Thyroid gland (tissue), 4 donors: ENCODE measurements around the gene FAR1. TPM values are rescaled to one million over a fixed set of nuclear protein-coding genes. Genes with fewer than 3 reads are reported as not detected.

Experiments used
- DNase-seq, 2 donors: peaks; one replicate each; pipeline ENCODE4 v3.0.0-alpha.2; 2019
- H3K27ac ChIP-seq, 3 donors: fragments of 200-600 bp; sonication (generic); 1 replicate in 2 of 3; 2 replicates in 1 of 3; pipeline ENCODE4 v1.5.1; 2016 to 2019; ENCODE audit warnings: mild to moderate bottlenecking in 1 of 3, moderate library complexity in 1 of 3
- H3K27me3 ChIP-seq: fragments of 200-600 bp; sonication (generic); one replicate; pipeline ENCODE4 v1.5.1; 2019
- H3K36me3 ChIP-seq, 2 donors: fragments of 200-600 bp; sonication (generic); one replicate each; pipeline ENCODE4 v1.5.1; 2016 to 2019
- H3K4me1 ChIP-seq, 2 donors: fragments of 200-600 bp; sonication (generic); one replicate each; pipeline ENCODE4 v1.5.1; 2017 to 2019
- H3K4me3 ChIP-seq, 3 donors: fragments of 200-600 bp; sonication (generic); replicated peaks in 1 of 3; 1 replicate in 2 of 3; 2 replicates in 1 of 3; pipeline ENCODE4 v1.5.1; 2016; ENCODE audit warnings: mild to moderate bottlenecking in 1 of 3
- H3K9me3 ChIP-seq: fragments of 200-600 bp; sonication (generic); one replicate; pipeline ENCODE4 v1.5.1; 2017
- POLR2A ChIP-seq, 2 donors: fragments of 450-650 bp; IDR thresholded peaks; one replicate each; pipeline ENCODE4 v1.6.1; 2017; ENCODE audit warnings: antibody characterized with exemption in 2 of 2, mild to moderate bottlenecking in 2 of 2, moderate library complexity in 1 of 2
- WGBS, 2 donors: methylation state at CpG; one replicate each; pipeline ENCODE4 v1.1.5; 2017; 5-methylcytosine and 5-hydroxymethylcytosine counted together
- intact Hi-C: fragments of 100-400 bp; cut with DNase I; formaldehyde crosslinking; loops from one replicate; pipeline ENCODE4 v1.15.1; 2023
- total RNA-seq, 4 donors: library from RNA; depleted of rRNA; stranded (reverse); fragments of >200 nt; gene quantifications; one replicate each; pipeline ENCODE4 v1.2.3, GENCODE V29; 2016
- TF ChIP-seq, protein P1 (sequence below), 6 experiments: fragments of 200-600 bp in 3 of 6; fragments of 450-650 bp in 3 of 6; sonication (generic) in 3 of 6; IDR thresholded peaks; one replicate each; pipeline ENCODE4 v1.5.1; 2016 to 2019; ENCODE audit warnings: antibody characterized with exemption in 6 of 6, mild to moderate bottlenecking in 2 of 6, inconsistent platforms in 1 of 6, moderate library complexity in 1 of 6

FAR1 gene
- total RNA-seq, 4 donors from 2014 or later: 43.8 to 76.0 (median 48.9) TPM

DNA sequence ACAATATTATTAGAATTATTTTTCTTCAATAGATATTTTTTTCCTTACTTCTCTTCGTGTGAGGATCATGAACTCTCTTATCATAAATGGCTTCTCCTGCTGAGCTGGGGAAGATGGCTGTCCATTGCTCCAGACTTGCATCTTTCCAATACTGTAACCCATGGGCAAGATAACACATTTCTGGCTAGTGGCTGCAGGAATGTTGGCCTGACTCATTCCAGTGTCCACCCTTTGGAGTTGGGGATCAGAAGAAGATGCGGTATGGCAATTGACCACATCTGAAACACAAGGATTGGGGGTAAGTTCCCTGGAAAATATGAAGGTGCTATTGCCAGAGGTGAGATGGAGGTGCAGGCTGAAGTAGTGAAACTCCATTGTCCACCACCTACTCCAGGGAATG, 92.8 kb downstream of the FAR1 start:
- TF ChIP-seq, protein P1, sequence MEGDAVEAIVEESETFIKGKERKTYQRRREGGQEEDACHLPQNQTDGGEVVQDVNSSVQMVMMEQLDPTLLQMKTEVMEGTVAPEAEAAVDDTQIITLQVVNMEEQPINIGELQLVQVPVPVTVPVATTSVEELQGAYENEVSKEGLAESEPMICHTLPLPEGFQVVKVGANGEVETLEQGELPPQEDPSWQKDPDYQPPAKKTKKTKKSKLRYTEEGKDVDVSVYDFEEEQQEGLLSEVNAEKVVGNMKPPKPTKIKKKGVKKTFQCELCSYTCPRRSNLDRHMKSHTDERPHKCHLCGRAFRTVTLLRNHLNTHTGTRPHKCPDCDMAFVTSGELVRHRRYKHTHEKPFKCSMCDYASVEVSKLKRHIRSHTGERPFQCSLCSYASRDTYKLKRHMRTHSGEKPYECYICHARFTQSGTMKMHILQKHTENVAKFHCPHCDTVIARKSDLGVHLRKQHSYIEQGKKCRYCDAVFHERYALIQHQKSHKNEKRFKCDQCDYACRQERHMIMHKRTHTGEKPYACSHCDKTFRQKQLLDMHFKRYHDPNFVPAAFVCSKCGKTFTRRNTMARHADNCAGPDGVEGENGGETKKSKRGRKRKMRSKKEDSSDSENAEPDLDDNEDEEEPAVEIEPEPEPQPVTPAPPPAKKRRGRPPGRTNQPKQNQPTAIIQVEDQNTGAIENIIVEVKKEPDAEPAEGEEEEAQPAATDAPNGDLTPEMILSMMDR (IDR thresholded peaks at IDR 0.05): no peak
- TF ChIP-seq POLR2A (IDR thresholded peaks at IDR 0.05): no peak
- no peak overlapping the region for H3K27ac ChIP-seq
- WGBS, 2 donors: 86 to 90% methylated on average over 2 of the region's 2 CpGs
- no peaks in the 10 kb centered on the region for H3K9me3 ChIP-seq
- H3K4me1 ChIP-seq: no peaks in the 10 kb centered on the region
- no peak overlapping the region for H3K4me3 ChIP-seq
- H3K27me3 ChIP-seq: no peaks in the 10 kb centered on the region
- intact Hi-C loops: no loop called here
- no peaks in the 10 kb centered on the region for H3K36me3 ChIP-seq
- no peak for DNase-seq

DNA sequence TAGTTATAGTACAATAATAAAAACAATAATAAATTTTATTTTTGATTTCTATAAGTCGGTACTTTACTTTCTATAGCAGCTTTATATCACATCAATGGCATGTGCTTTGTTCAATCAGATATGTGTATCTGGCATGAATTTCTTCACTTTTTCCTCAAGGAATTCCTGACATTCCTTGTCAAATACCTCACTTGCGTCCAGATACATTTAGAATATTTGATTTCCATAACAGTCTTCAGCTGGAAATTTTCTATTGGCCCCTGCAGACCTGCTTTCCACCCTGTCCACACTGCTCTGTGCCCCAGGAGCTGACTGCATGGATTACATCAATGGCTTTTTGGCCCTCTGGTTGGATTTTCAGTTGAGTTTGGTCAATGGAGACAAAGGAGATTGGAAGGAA, 93.2 kb downstream of the FAR1 start:
- no peak for TF ChIP-seq POLR2A (IDR thresholded peaks at IDR 0.05)
- TF ChIP-seq, protein P1 (IDR thresholded peaks at IDR 0.05): no peak
- no peaks in the 10 kb centered on the region for H3K4me1 ChIP-seq
- no peak for DNase-seq

DNA sequence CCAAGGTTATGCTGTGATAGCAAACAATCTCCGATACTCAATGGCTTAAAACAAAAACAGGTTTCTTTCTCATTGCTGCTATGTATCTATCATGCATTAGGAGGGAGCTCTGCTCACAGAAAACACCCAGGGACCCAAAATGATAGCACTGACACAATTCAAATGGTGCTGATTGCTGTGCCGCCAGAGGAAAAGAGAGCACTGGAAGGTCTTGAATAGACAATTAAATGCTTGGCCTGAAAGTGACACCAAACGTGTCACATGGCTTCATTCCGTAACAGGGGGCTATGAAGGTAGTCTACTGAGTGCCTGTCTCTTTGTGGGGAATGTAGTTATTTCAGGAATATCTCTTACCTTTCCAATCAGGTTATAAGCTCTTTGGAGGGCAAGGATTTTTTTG, 94.2 kb downstream of the FAR1 start:
- H3K27ac ChIP-seq: no peak overlapping the region
- H3K9me3 ChIP-seq: no peaks in the 10 kb centered on the region
- H3K36me3 ChIP-seq: no peaks in the 10 kb centered on the region
- DNase-seq: peak in 1 of 2 donors; percentile 2
- 50 to 58% methylated on average over 4 of the region's 4 CpGs for WGBS, 2 donors
- no peak overlapping the region for H3K4me3 ChIP-seq
- TF ChIP-seq, protein P1 (IDR thresholded peaks at IDR 0.05): no peak
- TF ChIP-seq POLR2A (IDR thresholded peaks at IDR 0.05): no peak
- H3K27me3 ChIP-seq: no peaks in the 10 kb centered on the region
- intact Hi-C loops: no loop called here
- H3K4me1 ChIP-seq: no peaks in the 10 kb centered on the region

More for the DNA sequence above, 93.2 kb downstream of the FAR1 start:
- Histone ChIP-seq H3K27ac (no peak overlapping the region), H3K9me3 (no peaks in the 10 kb centered on the region), H3K36me3 (no peaks in the 10 kb centered on the region), H3K4me3 (no peak overlapping the region), H3K27me3 (no peaks in the 10 kb centered on the region)
- 84 to 85% methylated on average over 2 of the region's 2 CpGs for WGBS, 2 donors
- intact Hi-C loops: no loop called here

DNA sequence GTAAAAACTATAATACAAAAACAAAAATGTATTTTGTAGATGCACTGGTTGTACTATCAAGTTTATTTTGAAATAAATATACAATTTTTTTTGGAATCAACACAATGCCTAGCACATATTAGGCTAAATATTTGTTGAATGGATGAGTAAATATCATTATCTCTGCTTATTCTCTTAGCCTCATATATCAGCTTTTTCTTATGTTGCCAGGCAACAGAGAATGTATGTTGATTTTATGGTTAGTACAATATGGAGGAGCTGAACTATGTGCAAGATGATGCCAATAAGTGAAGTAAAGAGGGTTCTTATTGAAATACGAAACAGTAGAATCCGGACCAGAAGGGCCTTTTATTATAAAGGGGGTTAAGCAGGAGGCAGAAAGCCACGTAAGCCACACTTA, 94.9 kb downstream of the FAR1 start:
- intact Hi-C loops: no loop called here
- WGBS, 2 donors: 86 to 90% methylated on average over 3 of the region's 3 CpGs
- H3K27me3 ChIP-seq: no peaks in the 10 kb centered on the region

DNA sequence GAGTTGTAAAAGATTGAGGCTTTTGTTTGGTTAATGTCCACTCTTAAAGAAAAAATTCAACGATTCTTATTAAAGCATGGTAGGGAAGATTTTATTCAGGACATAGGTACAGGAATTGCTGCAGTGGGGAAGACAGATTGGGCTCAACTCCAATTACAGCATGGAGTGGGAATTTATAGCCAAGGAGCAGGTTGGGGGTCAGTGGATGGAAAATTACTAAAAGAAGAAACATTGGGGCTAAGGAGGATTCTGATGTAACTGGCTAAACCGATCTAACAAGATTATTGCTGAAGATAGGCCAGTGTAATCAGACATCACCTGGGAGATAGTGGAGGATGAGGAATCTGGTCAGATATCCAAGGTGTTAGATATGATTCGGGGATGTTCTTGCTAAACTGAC, 97.4 kb downstream of the FAR1 start:
- intact Hi-C loops: no loop called here
- 67 to 85% methylated on average over 3 of the region's 3 CpGs for WGBS, 2 donors
- no peak for DNase-seq
- no peak overlapping the region for H3K27ac ChIP-seq
- H3K36me3 ChIP-seq: no peaks in the 10 kb centered on the region
- no peaks in the 10 kb centered on the region for H3K9me3 ChIP-seq
- no peak overlapping the region for H3K4me3 ChIP-seq
- H3K27me3 ChIP-seq: no peaks in the 10 kb centered on the region
- TF ChIP-seq POLR2A (IDR thresholded peaks at IDR 0.05): no peak
- TF ChIP-seq, protein P1 (IDR thresholded peaks at IDR 0.05): no peak
- H3K4me1 ChIP-seq: no peaks in the 10 kb centered on the region

More for the DNA sequence above, 94.9 kb downstream of the FAR1 start:
- Histone ChIP-seq H3K9me3 (no peaks in the 10 kb centered on the region), H3K4me3 (no peak overlapping the region), H3K27ac (no peak overlapping the region), H3K4me1 (no peaks in the 10 kb centered on the region), H3K36me3 (no peaks in the 10 kb centered on the region)
- no peak for DNase-seq
- no peak for TF ChIP-seq POLR2A (IDR thresholded peaks at IDR 0.05)
- TF ChIP-seq, protein P1 (IDR thresholded peaks at IDR 0.05): no peak
